NCI-H748 (cell line): Measurements from ENCODE around the gene FAM151A.
"Not testable (repeated sequence)": the region's sequence is repeated elsewhere in the genome, so short reads cannot be mapped to it uniquely, and the experiment has no call there.

Experiments
- DNase-seq: peaks from one replicate; lab custom pipeline; 2025; ENCODE audit not compliant: unreplicated experiment; lab: John Stamatoyannopoulos, UW

The FAM151A gene

GRCh38 chr1:54636461-54637446, 13.4 kb upstream of the FAM151A start:
- not testable (repeated sequence) for DNase-seq

DNA sequence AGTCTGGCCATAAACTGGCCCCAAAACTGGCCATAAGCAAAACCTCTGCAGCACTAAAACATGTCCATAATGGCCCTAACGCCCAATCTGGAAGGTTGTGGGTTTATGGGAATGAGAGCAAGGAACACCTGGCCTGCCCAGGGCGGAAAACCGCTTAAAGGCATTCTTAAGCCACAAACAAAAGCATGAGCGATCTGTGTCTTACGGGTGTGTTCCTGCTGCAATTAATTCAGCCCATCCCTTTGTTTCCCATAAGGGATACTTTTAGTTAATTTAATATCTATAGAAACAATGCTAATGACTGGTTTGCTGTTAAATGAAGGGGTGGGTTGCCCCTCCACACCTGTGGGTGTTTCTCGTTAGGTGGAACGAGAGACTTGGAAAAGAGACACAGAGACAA, 12.5 kb upstream of the FAM151A start:
- not testable (repeated sequence) for DNase-seq

GRCh38 chr1:54627196-54627595, 3.9 kb upstream of the FAM151A start:
- no peak for DNase-seq

DNA sequence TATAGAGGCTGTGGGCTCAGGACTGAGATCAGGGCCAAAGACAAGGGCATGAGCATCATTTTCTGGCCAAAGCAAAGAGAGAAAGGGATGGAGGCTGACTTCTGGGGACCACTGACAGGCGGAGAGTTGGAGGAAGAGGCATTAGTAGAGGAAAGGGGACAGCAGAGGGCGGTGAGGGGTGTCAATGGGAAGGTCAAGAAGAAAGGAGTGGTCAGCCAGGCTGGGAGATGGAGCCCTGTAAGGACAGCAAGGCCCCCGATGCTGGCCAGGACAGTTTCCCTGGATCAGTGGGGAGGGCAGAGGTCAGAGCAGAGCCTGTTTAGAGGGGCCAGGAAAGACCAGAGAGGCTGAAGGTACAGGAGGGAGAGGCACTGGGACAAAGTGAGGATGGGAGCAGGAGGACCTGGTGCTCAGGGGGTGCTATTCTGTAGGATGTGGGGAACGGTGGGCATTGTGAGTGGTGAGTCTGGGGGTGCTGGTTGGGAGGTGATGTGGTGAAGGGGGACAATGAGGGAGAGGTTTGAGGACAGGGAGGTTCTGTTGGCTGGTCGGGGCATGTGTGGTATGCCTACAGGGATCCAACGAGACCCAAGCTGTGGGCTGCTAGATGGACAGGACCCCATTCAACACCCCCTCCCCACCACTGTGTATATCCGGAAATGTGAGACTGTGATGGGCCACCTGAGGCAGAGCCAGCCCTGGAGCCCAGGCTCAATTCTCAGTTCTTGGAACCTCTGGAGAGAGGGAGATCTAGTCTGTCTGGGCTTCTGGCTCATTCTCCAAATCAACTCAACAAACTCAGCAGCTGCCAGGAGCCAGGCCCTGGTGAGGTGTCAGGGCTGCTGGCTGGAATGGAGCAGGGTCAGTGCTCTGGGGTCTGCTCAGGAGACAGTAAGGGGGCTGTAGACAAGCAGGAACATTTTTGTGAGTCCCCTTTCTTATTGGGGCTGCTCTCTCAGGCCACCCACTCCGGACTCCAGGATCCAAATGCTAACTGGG, 1.4 kb upstream of the FAM151A start:
- no peak for DNase-seq

GRCh38 chr1:54619749-54620148, 3.6 kb downstream of the FAM151A start:
- DNase-seq, result no peak

DNA sequence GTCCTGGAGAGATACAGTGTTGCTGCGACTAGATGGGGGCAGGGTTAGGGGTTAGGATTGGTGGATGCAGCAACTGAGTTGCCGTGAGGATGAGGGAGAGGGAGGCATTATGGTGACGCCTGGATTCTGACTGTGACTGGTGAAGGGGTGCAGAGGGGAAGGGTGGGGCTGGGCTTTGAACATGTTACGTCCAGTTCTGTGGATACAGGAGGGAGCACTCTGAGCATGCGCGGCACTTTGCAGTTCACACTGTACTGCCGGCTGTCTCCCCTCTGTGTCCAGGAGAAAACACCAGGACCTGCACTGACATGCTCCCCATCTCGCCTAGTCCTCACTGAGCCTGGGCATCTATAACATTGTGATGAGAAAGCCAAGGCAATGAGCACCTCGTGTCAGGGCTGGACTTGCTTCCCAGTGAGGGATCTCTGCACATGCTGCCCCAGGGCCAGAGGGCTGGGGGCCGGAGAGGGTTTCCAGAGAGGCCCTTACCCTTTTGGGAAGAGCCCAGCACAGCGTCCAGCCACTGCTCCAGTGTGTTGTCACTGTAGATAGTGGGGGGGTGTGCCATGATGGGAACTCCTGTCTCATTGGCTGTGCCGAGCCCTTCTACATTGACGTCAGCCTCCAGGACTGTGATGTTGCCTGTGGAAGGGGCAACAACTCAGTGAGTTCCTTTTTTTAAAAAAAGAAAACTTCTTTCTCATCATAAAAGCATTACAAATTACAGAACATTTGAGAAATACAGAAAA, 7.6 kb downstream of the FAM151A start:
- no peak for DNase-seq

DNA sequence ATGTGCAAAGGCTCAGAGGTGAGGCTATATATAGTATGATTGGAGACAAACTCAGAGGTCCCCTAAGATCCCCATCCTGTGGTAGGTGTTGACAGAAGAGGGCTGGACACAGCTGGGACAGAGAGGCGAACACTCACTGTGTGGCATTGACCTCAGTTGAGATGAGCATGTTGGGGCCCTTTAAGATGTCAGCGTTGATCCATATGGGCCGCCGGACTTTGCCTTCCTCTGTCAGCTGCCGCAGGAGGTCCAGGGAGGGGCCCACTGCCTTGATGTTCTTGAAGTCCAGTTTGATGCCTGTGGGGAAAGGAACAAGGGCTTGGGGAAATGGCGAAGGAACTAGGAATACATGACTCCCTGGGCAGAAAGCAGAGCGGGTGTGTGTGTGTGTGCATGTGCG, 8.8 kb downstream of the FAM151A start:
- no peak for DNase-seq

GRCh38 chr1:54614024-54614423, 9.3 kb downstream of the FAM151A start:
- no peak for DNase-seq

GRCh38 chr1:54611621-54612020, 11.7 kb downstream of the FAM151A start:
- DNase-seq, result no peak

GRCh38 chr1:54610601-54611580, 12.4 kb downstream of the FAM151A start:
- no peak for DNase-seq

DNA sequence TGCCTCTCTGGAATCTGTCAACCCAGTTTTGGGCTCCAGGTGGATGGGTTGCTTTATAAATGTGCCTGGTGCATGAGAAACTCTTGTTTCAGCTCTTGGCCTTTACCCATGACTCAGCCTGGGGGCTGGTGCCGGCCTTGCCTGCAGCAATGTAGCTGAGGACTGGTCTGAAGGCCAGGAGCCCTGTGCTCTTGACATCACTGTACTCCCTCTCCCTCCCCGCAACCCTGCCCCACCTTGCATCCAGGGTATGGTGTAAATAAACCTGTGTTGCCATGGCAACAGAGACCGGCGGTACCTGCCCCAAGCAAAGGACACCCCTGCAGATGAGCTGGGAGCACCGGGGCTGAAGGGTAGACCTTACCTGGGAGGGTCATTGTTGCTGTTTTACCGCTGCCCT, 13.3 kb downstream of the FAM151A start:
- peak; percentile 71 for DNase-seq

GRCh38 chr1:54609301-54609921, 13.9 kb downstream of the FAM151A start:
- DNase-seq, result no peak

- DNase-seq, result no peak
Observed at GRCh38 chr1:54608566-54609230, 14.6 kb downstream of the FAM151A start.

DNA sequence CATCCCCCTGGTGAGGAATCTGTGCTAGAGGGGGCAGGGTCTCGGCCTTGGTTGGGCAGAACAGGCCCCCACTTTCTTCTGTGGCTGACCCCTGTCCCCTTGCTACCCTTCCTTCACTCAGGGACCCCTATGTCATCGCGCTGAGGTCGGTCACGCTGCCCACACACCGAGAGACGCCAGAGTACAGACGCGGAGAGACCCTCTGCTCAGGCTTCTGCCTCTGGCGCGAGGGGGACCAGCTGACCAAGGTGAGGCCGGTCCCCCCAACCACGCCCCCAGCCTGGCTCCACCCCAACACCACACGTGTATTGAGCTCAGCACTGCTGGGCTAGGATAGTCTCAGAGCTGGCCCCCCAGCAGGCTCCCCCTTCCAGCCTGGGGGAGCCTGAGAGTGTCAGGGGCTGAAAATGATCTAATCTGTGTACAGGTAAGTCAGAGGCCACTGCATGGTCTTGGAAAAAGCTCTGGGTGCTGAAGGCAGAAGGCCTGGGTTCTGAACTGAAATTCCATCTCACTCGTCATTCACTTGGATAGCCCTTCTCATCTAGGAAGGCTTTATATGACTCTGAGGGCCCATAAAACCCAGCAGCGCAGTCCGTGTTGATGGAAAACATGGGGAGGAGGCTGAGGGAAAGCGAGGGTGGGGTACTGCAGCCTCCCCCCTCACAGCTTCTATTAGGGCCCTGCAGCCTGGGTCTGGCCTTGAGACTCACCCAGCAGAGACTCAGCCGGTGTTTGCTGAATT, 15.3 kb downstream of the FAM151A start:
- DNase-seq, result no peak

DNA sequence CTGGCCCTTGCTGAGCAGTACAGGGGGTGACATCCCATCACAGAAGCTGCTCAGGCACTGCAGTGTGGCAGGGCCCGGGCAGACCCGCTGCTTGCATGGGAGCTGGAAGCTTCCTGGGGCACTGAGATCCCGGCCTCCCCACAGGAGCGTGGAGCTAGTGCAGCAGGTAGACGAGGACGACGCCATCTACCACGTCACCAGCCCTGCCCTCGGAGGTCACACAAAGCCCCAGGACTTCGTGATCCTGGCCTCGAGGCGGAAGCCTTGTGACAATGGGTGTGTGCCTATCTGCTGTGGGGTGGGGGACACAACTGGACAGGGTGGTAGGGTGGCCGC, 16.4 kb downstream of the FAM151A start:
- no peak for DNase-seq

DNA sequence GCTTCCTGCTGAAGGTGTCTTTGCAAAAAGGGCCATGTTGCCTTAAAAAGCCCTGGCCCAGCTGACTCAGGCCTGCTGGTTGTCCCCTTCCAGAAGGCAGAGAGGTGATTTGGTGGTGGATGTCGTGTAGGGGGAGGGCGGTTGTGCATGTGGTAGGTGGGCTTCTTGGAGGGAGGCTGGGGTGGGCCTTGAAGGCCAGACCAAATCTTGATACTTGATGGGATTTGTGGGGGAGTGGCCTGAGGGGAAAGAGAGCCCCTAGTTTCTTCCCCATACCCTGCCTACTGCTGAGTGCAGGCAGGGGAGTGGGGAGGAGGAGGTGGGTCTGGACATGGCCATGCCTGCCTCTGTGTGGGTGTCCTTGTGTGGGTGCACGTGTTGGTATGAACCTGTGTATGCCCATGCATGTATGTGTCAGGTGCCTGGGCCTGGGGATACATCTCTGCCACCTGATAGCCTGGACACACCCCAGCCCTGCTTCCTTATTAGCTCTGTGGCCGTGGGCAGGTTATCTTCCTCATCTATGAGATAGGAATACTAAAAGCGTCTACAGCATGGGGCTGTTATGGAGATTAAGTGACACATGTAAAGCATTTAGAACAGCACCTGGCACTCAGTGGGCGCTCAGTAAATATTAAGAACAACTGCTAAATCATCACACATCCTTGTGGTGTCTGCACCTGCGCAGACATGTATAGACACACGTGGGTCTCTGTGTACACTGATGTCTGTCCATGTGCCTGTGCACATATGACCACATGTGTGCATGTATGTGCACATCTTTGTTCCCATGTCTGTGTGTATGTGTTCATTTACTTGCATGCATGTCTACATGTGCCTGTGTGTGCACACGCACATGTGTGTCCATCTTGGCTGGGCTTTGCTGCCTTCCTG, 17.0 kb downstream of the FAM151A start:
- DNase-seq, result peak; percentile 76
